HG03521 (cell line): Measurements from ENCODE around the gene MEP1A.
"Not testable (repeated sequence)": the region's sequence is repeated elsewhere in the genome, so short reads cannot be mapped to it uniquely, and the experiment has no call there.

Source experiments
- ATAC-seq: cut with Tn5 transposase; IDR thresholded peaks from one replicate; pipeline ENCODE4 v1.9.1; 2021; ENCODE audit warnings: mild to moderate bottlenecking, moderate library complexity; ENCODE audit not compliant: unreplicated experiment

Gene MEP1A

DNA sequence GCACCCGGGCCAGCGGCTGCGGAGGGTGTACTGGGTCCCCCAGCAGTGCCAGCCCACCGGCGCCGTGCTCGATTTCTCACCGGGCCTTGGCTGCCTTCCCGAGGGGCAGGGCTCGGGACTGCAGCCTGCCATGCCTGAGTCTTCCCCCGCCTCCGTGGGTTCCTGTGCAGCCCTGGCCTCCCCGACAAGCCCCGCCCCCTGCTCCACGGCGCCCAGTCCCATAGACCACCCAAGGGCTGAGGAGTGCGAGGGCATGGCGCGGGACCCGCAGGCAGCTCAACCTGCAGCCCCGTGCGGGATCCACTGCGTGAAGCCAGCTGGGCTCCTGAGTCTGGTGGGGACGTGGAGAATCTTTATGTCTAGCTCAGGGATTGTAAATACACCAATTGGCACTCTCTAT is 18.5 kb upstream of the MEP1A start:
- ATAC-seq = not testable (repeated sequence)

DNA sequence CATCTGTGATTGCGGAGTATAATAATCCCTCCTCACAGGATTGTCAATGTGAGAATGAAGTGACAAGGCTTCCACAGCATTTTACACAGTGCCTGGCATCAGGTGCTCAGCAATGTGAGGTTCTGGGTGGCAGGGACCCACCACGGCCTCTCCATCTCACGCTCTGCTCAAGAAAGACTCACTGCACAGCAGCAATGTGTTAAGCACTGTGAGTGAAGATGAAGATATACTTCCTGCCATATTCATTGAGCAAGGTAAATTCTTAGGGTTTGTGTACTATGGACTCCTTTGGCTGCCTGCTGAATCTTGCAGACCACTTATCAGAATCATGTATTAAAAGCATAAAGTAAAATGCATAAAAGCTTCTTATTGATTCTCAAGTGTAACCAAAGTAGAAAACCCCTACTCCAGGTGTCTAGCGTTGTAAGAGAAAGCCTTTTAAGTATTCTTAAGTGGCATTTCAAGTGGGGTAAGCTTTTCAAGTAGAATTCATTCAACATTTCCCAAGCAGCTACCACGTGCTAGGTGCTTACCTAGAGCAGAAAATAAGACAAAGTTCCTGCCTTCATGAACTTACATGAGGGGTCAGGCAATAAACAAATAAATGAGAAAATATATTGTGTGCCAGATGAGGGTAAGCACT is 17.0 kb upstream of the MEP1A start:
- no peak for ATAC-seq

DNA sequence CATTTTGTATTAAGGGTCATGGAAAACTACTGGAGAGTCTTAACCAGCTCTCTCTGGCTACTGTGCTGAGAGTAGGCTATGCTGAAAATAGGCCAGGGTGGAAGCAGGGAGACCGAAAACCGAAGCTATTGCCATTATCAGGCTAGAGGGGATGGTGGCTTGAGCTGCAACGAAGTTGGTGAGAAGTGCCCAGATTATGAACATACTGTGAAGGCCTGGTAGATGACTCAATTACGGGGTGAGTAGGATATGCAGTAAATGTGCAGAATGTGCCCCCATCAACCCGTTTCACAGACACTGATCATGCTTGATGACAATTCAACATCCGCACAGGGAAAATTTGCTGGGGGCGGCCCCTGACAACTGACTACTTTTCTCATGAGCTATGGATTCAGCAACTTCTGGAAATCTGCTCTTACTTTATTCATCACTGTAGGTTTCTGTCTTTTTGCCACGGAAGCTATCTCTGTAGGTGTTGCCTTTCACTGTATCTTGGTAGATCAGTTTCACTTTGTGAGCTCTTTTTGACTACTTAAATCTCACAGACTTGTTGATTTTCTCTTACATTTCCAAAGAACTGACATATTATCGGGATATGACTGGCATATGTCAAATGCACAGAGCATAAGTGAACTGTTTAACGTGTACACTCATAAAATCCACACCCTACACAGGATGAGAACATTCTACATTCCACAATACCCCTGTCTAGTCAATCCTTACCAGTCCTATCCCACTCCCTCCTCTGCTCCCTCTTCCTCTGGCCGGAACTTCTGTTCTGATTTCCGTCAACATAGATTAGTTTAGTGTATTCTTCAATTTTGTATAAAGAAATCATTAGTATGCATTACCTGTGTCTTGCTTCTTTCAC is 15.5 kb upstream of the MEP1A start:
- ATAC-seq = no peak

DNA sequence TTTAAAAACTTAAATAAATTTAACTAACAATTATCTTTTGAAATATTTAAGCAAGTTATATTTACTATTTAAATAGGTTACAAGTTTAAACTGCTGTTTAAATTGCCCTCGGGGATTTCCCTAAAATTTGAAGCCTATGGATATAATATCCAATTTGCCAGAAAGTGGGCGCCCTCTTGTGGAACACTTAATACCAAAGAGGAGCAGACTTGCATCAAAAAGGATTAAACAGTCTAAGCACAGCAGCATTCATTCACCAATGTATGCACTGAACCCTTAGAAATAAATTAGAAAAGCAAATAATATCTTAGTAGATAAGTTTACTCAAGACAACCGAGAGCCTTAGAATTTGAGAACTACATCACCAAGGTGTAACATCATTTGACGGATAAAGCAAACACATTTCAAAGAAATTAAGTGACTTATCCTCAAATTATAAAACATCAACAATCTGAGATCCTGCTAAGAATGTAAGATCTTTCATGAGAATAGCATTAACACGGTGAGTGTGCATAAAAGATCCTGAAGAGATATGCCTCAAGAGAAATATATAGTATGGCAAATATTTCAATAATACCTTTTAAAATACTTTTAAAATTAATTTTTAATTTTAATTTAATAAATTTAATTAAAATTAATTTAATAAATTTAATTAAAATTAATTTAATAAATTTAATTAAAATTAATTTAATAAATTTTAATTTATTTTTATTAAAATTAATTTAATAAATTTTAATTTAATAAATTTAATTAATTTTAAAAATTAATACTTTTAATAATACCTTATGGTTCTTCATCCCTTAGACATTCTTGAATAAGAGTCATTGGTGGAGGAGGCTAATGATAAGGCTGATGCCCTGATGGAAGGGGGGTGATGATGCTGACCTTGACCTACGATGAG is 11.5 kb upstream of the MEP1A start:
- ATAC-seq = no peak

DNA sequence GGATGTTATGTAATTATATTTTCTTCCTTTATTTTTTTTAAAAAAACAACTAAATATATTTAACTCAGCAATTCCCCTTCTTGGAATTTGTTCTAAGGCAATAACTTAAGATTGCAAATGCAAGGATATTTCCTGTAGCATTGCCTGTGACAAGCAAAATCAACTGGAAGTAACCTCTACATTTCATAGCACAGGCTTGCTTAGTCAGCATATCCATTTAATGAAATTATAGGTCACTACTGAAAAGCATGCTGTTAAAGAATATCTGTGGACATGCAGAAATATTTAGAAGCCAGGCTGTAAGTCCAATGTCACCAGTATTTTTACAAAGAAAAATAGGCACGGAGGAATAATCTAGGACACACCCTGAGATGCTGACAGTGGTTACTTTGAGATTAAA is 8.7 kb upstream of the MEP1A start:
- ATAC-seq = no peak

DNA sequence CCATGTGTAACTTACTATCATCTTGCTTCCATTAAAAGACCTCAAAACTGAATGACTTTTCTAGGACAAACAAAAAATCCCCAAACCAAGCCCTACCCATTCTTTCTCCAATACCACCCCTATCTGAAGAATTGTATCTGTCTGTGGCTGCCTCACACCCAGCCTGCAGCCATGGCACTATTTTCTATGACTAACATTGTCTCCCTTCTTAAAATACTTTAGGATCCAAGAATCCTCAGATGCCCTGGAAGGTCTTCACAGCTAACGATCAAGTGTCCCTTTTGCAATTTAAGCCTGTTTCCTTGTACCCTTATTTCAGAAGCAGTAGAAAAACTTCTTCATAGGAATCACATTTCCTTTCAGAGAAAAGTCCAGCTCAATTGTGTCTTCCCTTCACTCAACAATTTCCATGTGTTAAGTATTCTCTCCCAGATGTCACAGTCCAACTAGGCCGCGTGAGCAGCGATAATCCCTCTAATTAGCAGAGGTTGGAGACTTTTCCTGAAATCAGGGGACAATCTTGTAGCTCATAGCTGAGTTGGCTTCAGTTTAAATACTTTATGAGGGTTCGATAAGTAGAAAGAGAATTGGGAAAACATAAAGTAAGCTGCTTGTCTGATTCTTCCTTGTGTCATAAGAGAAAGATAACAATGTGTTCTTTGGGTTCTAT is 5.2 kb upstream of the MEP1A start:
- ATAC-seq = no peak

DNA sequence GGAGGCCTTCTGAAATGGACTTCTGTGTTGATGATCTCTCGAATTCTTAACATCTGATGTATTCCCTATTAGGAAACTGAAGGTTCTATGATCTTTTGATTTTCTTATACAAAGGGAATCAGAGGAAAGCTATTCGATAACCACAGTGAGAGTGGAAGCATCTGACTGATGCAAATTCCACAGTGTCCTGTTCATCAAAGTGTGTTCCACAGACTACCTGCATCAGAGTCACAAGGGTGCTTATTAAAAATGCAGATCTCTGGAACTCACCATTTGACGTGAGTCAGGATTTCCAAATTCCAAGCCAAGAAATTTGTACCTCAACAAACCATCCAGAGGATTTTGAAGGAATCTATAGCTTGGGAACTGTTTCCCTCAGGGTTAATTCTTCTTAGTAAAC is 4.4 kb upstream of the MEP1A start:
- ATAC-seq = no peak

DNA sequence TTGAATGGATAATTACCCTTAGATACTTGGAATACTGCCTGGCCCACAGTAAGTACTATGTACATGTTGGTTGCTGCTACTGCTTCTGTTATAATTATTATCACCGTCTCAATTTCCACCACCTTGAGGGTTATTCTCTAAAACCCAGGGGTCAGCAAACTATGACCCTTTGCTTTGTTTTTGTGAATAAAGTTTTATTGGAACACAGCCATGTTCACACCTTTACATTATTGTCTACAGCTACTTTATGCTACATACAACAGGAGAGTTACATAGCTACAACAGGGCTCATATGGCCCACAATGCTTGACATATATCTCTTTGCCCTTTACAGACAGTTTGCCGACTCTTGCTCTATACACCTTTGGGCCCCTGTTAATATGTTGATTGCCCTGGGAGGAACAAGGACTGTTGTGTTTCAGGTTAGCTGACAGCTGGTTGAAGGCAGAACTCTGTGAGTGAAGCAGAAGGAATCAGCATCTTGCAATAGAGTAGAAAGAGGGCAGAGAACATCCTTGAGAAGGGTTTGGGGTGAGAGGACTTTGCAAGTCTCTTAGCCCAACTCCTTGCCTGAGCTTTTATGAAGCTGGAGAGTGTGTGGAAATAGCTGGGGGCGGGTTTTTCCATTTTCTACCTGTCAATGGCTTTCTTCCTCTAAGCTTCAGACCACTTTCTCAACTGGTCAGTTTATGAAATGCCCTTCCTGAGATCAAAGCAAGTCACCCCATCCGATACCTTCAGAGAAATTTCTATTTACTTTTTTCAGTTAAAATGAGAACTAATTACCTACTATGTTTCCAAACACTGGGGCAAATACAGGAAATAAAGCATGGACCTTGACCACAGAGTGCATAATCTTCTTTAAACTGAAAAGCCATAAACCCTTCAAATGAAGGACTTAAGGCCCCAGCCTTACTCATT is 3.5 kb upstream of the MEP1A start:
- no peak for ATAC-seq

DNA sequence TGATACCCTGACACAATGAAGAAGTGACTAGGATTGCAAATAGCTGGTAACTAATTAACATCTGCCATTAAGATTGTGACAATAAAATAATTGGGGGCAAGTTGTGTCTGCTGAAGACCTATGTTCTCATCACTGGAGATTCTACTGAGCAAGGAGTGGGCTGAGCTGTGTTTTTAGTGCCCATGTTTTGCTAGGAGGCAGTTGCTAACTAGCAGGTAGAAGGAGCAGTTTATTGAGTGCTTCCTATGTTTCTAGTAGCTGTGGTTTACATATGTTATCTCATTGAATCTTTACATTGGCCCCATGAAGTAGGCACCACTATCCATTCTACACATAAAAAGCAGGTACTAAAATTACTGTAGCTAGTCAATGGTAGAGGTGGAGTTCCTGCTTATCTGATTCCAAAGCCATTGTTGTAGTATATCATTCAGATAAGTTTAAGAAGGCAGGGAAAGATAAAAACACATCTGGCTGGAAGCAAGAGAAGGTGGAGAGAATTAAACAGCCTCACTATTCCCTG is 2.8 kb upstream of the MEP1A start:
- no peak for ATAC-seq

DNA sequence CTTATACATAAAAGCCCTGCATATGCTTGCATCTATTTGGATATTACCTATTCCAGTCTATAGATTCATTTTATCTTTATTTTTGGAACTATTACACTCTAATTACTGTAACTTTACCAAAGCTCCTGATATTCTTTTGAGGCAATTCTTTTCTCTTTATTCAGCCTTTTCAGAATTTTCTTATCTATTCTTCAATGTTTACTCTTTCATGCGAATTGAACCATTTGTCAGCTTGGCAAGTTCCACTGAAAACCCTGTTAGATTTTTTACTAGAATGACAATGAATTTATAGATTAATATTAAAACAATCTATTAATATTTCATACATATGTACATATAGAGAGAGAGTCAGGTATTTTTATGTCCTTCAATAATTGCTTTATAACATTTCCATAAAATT is 554 bp upstream of the MEP1A start:
- ATAC-seq = no peak

DNA sequence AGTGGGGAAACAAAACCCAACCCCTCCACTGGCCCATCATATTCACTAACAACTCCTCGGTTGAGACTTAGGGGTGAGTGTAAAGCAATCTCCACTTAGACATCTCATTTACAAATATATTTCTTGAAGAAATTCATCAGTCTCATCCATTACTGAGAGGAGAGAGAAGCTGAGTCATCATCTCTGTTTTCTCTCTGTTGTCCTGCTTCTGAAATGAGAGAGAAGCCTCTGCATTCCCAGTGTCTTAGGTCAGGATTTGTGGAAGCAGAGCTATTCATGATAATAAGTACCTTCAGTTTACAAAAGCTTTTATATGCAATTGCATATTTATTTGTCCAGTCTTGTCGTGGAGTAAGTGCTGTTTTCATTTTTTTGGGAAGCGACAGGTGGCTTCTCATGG is 879 bp downstream of the MEP1A start:
- no peak for ATAC-seq

DNA sequence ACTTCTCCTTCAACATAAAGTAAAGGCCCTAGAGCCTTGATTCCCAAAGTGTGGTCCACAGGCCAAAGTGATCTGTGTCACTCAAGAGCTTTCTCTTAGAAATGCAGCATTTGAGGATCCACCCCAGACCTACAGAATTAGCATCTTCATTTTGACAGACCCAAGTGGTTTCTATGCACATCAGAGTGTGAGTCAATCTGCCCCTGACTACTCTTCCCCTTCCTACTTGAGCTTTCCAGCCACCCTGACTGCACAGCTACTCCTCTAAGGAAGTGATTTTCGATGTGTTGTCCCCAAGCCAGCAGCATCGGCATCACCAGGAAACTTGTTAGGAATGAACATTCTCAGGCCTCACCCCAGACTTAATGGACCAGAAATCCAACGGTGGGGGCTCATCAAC is 2.6 kb downstream of the MEP1A start:
- ATAC-seq = no peak

DNA sequence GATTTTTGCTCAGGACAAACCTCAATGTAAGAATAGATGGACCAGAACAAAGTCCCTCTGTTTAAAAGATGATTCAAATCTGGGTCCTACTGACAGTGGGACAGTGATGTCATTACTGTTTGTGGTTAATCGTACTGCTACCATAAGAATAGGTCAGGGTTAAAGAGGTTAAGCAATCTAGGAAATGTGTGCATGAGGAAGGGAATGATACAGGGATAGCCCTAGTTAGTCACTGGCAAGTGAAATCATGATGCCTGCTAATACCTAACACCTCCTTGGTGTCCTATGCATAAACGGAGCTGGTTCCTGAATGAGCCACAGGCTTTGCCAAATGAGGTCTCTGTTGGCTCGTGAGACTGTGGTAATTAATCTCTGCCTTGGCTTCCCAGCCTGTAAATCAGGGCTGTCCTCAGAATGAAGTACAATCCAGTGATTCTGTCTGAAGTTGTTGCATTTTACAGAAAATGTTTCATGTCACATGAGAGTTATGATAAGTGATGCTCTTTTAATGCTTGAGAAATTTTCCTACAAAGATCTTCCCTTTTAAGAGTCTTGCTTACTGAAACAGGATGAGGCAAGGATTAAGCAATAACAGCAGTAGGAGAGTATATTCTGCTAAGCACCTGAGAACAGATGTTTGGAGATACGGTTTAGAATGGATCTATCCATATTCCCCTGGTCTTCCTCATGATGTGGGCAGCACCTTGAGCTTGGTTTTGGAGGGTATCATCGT is 3.8 kb downstream of the MEP1A start:
- no peak for ATAC-seq

DNA sequence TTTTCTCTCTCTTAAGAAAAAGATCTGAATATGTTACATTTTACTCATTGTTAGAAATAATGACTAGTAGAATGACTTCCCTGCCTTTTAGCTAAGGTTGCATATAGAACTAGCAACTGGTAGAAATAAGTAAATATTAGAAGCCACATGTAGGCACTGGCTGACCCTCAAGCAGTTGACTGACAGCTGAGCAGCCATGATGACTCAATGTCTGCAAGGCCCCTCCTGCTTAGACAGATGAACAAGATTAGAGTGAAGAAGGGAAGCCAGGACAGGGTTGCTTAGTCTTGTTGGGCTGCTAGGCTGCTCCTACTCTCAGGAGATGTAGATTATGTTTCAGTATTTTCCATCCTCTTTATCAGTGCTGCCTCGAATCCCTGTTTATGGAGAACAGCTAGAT is 6.5 kb downstream of the MEP1A start:
- no peak for ATAC-seq

DNA sequence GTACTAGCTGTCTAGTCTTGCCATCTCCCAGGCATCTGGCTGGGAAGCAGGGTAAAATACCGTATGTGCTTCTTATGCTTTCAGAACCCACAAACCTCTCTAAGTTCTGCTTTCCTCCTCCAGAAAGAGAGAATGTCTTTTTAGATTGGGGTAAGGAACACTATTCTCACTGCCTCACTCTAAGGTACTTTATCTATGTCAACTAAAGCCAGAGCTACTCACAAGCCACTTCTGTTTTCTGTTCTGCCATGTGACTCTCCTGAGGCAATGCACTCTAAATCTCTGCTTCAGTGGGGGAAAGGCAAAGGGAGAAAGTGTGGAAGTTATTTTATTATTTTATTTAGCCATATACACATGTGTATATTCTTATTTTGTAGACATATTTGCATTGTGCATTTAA is 15.6 kb downstream of the MEP1A start:
- ATAC-seq = no peak

DNA sequence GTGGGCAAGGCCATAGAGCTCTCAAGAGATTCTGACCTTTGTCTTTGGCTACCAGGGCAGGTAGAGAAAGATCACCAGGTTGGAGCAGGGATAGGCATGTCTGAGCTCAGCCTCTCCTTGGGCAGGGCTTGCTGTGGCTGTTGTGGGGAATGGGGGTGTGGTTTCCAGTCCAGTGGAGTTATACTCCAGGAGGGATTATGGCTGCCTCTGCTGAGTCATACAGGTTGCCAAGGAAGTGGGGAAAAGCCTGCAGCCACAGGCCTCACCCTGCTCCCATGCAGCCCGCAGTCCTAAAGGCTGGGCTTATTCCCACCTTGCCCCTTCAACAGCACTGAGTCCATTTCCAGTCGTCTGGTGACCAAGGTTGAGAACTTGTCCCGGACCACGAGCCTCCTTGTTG is 21.9 kb downstream of the MEP1A start:
- no peak for ATAC-seq

DNA sequence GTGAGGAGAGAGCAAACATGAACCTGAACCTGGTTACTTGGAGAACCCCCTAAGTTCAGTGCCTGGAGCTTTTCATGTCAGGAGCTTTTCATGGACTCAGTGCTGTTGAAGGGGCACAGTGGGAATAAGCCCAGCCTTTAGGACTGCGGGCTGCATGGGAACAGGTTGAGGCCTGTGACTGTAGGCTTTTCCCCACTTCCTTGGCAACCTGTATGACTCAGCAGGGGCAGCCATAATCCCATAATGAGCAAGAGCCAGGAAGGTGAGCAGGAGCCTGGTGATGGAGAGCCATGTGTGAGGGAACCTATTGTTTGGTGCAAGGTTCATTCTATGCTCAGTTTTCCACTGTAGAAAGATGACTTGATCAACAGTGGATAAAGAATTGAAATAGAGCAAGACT is 23.4 kb downstream of the MEP1A start:
- no peak for ATAC-seq

DNA sequence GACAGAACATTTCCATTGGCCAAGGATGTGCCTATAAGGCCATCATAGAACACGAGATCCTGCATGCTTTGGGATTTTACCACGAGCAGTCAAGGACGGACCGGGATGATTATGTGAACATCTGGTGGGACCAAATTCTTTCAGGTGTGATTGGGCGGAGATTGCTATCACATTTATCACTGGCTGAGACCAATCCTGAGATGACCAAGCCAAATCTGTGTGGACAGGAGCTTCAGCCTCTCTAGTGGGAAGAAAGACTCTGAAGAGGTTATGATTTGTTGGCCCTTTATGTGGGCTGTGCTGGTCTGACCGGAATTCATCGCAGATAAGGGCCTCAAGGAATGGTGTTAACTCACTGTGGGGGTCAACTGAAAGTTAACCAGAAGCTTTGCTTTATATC is 26.4 kb downstream of the MEP1A start:
- ATAC-seq = no peak

DNA sequence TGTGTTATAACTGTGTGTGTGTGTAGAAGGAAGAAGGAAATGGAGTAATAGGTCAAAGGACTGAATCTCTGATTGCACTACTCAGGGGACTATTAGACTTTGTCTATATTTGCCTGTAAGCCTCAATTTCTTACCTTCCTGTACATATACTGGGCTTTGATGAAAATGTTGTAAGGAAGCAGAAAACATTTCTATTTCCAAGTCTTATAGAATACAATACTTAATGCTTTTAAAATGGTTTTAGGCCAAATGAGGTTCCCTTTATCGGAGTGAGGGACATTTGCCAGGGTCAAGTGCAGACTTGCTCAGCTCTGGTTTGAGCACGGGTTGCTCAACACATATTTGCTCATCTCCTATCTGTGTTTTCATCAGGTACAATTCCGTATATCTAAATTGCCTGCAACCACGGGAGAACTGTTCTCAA is 28.3 kb downstream of the MEP1A start:
- no peak for ATAC-seq
